Measurements from ENCODE around the gene VMP1. TPM values are rescaled to one million over a fixed set of nuclear protein-coding genes. Genes with fewer than 3 reads are reported as not detected.

The VMP1 gene
- polyA plus RNA-seq, 2 of the 4 experiments (the other 2 are of a cell fraction) = 395 to 726 TPM

- no peak for TF ChIP-seq CTCF (IDR thresholded peaks at IDR 0.05)
- TF ChIP-seq NR3C1 (IDR thresholded peaks at IDR 0.05) = no peak
- no peak for TF ChIP-seq BHLHE40 (IDR thresholded peaks at IDR 0.05; ENCODE audit: low read depth, low read length)
- TF ChIP-seq CHD2 (IDR thresholded peaks at IDR 0.05; ENCODE audit: low read length, partially characterized antibody) = no peak
- TF ChIP-seq FOXS1 (CRISPR knock-in tag; IDR thresholded peaks at IDR 0.05) = peak; percentile 32; the same call in 1 of the 2 replicates
- peak; percentile 76 for TF ChIP-seq FOSB (CRISPR knock-in tag; IDR thresholded peaks at IDR 0.05)
- peak; percentile 12; the same call in 2 of the 3 replicates for TF ChIP-seq SMC3 (IDR thresholded peaks at IDR 0.05)
- TF ChIP-seq HOXB13 (CRISPR knock-in tag; IDR thresholded peaks at IDR 0.05; ENCODE audit: low read depth) = no peak
- 0 out of 2 replicates have a peak, but pooled peaks have one; percentile 43 for TF ChIP-seq HDAC2 (IDR thresholded peaks at IDR 0.05)
- peak in 1 of 2 experiments; percentile 2; a peak in 2 of 4 replicates for TF ChIP-seq CEBPB (IDR thresholded peaks at IDR 0.05)
- no peak for TF ChIP-seq ZC3H11A (IDR thresholded peaks at IDR 0.05)
- no peak for TF ChIP-seq CHD4 (IDR thresholded peaks at IDR 0.05; ENCODE audit: borderline replicate concordance)
- TF ChIP-seq RCOR1 (IDR thresholded peaks at IDR 0.05; ENCODE audit: low read depth, low read length) = no peak
- TF ChIP-seq RFX5 (IDR thresholded peaks at IDR 0.05) = no peak
- no peak for TF ChIP-seq EHMT2 (IDR thresholded peaks at IDR 0.05; ENCODE audit: low read depth)
- TF ChIP-seq EP300 (IDR thresholded peaks at IDR 0.05) = peak; percentile 34 to 72; a peak in 3 of 5 replicates
- TF ChIP-seq JUNB (IDR thresholded peaks at IDR 0.05) = no peak; the same call in 1 of the 2 replicates
- no peak for TF ChIP-seq SREBF2 (IDR thresholded peaks at IDR 0.05)
- TF ChIP-seq MAFK (IDR thresholded peaks at IDR 0.05; ENCODE audit: partially characterized antibody) = peak; percentile 86
- no peak for TF ChIP-seq FOSL2 (IDR thresholded peaks at IDR 0.05)
- TF ChIP-seq FOSL2 (CRISPR knock-in tag; IDR thresholded peaks at IDR 0.05) = peak; percentile 85
- no peak for TF ChIP-seq USF2 (IDR thresholded peaks at IDR 0.05)
- no peak for TF ChIP-seq ESRRA (IDR thresholded peaks at IDR 0.05; ENCODE audit: borderline replicate concordance, low read length)
- TF ChIP-seq MAZ (IDR thresholded peaks at IDR 0.05; ENCODE audit: borderline replicate concordance, low read depth, low read length) = no peak
- TF ChIP-seq EHF (CRISPR knock-in tag; IDR thresholded peaks at IDR 0.05) = peak; percentile 95
- no peak for TF ChIP-seq POLR2A (IDR thresholded peaks at IDR 0.05; ENCODE audit: low read length)
- TF ChIP-seq KDM1A (IDR thresholded peaks at IDR 0.05; ENCODE audit: low read depth) = no peak
- no peak for TF ChIP-seq RNF2 (IDR thresholded peaks at IDR 0.05; ENCODE audit: borderline replicate concordance, low read depth)
- no peak for TF ChIP-seq CBX2 (IDR thresholded peaks at IDR 0.05; ENCODE audit: borderline replicate concordance, low read depth)
- no peak for TF ChIP-seq PBX3 (IDR thresholded peaks at IDR 0.05)
- TF ChIP-seq TFCP2L1 (CRISPR knock-in tag; IDR thresholded peaks at IDR 0.05) = 0 out of 2 replicates have a peak, but pooled peaks have one; percentile 50
- no peak for TF ChIP-seq ELK1 (IDR thresholded peaks at IDR 0.05; ENCODE audit: low read depth, low read length)
- TF ChIP-seq BCL3 (IDR thresholded peaks at IDR 0.05) = peak; percentile 35; the same call in 2 of the 3 replicates
- TF ChIP-seq REST (IDR thresholded peaks at IDR 0.05) = no peak
These were observed 76.0 kb downstream of the VMP1 start (continued) for GRCh38 chr17:59783221-59784047.
